Dermis microvascular lymphatic vessel endothelial cell (primary cell): ENCODE data around the gene IGLL1. TPM values are rescaled to one million over a fixed set of nuclear protein-coding genes. Genes with fewer than 3 reads are reported as not detected.
"Not testable (repeated sequence)": the region's sequence is repeated elsewhere in the genome, so short reads cannot be mapped to it uniquely, and the experiment has no call there.

ENCODE experiments used
- DNase-seq, 2 donors: peaks; one replicate each; pipeline versions ENCODE4 v3.0.0 to v3.0.0-alpha.2; 2010; ENCODE audit warnings: low read depth in 2 of 2
- total RNA-seq: library from RNA; depleted of rRNA; stranded (reverse); fragments of >200 nt; gene quantifications from 2 replicates; pipeline ENCODE4 v1.2.1, GENCODE V29; 2014

Gene IGLL1
- total RNA-seq, 1 donor from 2014 or later: not detected

DNA sequence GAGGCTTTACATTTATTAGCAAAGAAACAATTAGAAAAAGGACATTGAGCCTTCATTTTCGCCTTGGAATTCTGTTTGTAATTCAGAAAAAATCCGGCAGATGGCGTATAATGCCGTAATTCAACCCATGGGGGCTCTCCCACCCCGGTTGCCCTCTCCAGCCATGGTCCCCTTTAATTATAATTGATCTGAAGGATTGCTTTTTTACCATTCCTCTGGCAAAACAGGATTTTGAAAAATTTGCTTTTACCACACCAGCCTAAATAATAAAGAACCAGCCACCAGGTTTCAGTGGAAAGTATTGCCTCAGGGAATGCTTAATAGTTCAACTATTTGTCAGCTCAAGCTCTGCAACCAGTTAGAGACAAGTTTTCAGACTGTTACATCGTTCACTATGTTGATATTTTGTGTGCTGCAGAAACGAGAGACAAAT lies 38.2 kb downstream of the IGLL1 start:
- peak in 1 of 2 donors; percentile 14 for DNase-seq

DNA sequence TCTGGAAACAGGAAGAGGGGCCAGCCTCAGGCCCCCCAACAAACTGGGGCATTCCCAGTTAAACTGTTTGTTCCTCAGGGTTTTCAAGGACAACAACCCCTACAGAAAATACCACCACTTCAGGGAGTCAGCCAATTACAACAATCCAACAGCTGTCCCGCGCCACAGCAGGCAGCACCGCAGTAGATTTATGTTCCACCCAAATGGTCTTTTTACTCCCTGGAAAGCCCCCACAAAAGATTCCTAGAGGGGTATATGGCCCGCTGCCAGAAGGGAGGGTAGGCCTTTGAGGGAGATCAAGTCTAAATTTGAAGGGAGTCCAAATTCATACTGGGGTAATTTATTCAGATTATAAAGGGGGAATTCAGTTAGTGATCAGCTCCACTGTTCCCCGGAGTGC lies 39.3 kb downstream of the IGLL1 start:
- DNase-seq: not testable (repeated sequence)

DNA sequence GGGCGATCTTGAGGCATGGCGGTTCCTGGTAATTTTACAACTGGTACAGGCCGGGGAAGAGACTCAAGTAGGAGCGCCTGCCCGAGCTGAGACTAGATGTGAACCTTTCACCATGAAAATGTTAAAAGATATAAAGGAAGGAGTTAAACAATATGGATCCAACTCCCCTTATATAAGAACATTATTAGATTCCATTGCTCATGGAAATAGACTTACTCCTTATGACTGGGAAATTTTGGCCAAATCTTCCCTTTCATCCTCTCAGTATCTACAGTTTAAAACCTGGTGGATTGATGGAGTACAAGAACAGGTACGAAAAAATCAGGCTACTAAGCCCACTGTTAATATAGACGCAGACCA lies 40.3 kb downstream of the IGLL1 start:
- not testable (repeated sequence) for DNase-seq

DNA sequence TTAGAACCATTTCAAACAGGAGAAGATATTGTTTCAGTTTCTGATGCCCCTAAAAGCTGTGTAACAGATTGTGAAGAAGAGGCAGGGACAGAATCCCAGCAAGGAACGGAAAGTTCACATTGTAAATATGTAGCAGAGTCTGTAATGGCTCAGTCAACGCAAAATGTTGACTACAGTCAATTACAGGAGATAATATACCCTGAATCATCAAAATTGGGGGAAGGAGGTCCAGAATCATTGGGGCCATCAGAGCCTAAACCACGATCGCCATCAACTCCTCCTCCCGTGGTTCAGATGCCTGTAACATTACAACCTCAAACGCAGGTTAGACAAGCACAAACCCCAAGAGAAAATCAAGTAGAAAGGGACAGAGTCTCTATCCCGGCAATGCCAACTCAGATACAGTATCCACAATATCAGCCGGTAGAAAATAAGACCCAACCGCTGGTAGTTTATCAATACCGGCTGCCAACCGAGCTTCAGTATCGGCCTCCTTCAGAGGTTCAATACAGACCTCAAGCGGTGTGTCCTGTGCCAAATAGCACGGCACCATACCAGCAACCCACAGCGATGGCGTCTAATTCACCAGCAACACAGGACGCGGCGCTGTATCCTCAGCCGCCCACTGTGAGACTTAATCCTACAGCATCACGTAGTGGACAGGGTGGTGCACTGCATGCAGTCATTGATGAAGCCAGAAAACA lies 40.8 kb downstream of the IGLL1 start:
- peak; percentile 72 to 87 for DNase-seq

DNA sequence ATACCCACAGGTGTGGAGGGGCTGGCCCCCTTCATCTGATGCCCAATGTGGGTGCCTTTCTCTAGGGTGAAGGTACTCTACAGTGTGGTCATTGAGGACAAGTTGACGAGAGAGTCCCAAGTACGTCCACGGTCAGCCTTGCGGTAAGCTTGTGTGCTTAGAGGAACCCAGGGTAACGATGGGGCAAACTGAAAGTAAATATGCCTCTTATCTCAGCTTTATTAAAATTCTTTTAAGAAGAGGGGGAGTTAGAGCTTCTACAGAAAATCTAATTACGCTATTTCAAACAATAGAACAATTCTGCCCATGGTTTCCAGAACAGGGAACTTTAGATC lies 41.4 kb downstream of the IGLL1 start:
- not testable (repeated sequence) for DNase-seq

DNA sequence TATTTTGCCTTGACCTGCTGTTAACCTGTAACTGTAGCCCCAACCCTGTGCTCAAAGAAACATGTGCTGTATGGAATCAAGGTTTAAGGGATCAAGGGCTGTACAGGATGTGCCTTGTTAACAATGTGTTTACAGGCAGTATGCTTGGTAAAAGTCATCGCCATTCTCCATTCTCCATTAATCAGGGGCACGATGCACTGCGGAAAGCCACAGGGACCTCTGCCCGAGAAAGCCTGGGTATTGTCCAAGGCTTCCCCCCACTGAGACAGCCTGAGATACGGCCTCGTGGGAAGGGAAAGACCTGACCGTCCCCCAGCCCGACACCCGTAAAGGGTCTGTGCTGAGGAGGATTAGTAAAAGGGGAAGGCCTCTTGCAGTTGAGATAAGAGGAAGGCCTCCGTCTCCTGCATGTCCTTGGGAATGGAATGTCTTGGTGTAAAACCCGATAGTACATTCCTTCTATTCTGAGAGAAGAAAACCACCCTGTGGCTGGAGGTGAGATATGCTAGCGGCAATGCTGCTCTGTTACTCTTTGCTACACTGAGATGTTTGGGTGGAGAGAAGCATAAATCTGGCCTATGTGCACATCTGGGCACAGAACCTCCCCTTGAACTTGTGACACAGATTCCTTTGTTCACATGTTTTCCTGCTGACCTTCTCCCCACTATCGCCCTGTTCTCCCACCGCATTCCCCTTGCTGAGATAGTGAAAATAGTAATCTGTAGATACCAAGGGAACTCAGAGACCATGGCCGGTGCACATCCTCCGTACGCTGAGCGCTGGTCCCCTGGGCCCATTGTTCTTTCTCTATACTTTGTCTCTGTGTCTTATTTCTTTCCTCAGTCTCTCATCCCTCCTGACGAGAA lies 42.0 kb downstream of the IGLL1 start:
- not testable (repeated sequence) for DNase-seq

DNA sequence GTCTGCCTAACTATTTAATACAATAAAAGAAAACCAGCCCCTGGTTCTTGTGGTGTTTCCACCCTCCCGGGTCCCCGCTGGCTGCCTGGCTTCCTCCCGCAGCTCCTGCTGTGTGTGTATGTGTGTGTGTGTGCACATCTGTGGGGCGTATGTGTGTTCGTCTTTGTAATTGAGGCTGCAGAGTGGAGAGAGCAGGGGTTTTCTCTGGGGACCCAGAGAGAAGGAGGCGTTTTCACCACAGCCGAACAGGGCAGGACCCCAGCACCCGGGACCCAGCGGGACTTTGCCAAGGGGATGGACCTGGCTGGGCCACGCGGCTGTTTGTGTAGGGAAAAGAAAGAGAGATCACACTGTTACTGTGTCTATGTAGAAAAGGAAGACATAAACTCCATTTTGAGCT lies 42.7 kb downstream of the IGLL1 start:
- no peak for DNase-seq

DNA sequence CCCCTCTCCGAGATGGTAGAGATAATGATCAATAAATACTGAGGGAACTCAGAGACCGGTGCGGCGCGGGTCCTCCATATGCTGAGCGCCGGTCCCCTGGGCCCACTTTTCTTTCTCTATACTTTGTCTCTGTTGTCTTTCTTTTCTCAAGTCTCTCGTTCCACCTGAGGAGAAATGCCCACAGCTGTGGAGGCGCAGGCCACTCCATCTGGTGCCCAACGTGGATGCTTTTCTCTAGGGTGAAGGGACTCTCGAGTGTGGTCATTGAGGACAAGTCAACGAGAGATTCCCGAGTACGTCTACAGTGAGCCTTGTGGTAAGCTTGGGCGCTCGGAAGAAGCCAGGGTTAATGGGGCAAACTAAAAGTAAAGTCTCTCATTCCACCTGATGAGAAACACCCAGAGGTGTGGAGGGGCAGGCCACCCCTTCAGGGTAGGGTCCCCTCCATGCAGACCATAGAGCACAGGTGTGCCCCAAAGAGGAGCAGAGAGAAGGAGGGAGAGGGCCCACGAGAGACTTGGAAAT lies 43.2 kb downstream of the IGLL1 start:
- no peak for DNase-seq

DNA sequence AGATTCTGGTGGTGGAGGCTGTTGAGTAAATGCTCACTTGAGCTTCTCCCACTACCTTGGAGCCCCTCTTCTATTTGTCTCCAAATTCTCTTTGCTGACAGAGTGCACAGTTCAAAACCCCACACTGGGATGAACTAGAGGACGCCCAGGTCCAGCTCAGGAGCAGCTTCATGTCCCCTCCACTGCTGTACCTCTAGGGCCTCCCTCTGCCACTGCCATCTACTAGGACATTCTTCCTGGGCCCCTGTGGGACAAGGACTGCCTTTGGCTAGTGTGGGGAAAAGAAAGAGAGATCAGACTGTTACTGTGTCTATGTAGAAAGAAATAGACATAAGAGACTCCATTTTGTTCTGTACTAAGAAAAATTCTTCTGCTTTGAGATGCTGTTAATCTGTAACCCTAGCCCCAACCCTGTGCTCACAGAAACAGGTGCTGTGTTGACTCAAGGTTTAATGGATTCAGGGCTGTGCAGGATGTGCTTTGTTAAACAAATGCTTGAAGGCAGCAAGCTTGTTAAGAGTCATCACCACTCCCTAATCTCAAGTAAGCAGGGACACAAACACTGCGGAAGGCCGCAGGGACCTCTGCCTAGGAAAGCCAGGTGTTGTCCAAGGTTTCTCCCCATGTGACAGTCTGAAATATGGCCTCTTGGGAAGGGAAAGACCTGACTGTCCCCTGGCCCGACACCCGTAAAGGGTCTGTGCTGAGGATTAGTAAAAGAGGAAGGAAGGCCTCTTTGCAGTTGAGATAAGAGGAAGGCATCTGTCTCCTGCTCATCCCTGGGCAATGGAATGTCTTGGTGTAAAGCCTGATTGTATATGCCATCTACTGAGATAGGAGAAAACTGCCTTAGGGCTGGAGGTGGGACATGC lies 44.1 kb downstream of the IGLL1 start:
- not testable (repeated sequence) for DNase-seq

DNA sequence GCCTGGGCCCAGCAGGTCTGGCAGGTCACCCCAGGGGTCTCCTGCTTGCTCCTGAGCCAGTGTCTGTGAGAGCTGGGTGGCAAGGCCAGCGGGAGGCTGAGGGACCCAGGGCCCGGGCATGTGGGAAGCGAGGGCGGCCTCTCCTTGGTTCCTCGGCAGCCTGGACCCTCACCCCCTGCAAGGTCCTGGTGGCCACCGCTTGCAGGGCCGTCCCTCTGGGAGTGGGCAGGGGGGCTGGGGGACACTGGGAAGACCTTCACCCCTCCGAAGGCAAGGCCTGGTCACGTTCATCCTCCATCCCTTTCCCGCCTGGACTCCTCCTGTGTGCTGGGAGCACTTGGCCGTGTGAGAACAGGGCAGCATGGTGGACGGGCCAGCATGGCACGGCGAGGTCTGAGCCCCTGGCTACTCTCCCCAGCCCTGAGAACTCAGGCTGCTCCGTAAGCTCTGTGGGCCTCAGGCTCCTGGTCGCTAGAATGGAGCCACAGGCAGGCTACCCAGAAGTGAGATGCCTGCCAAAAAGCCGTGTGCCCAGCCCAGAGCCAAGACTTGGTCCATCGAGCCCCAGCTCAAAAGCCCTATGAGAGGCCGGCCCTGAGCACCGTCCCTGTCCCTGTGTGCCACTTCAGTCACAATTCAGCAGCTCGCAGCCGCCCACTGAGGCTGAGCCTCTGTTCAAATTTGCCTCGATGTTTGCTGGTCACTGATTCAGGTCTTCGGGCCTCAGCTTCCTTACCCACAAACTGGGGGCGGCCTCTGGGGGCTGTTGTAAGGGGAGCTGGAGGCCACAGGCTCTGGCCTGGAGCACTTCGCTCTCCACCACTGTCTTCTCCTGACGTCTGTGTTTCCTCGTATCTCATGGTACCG lies 45.0 kb downstream of the IGLL1 start:
- no peak for DNase-seq

DNA sequence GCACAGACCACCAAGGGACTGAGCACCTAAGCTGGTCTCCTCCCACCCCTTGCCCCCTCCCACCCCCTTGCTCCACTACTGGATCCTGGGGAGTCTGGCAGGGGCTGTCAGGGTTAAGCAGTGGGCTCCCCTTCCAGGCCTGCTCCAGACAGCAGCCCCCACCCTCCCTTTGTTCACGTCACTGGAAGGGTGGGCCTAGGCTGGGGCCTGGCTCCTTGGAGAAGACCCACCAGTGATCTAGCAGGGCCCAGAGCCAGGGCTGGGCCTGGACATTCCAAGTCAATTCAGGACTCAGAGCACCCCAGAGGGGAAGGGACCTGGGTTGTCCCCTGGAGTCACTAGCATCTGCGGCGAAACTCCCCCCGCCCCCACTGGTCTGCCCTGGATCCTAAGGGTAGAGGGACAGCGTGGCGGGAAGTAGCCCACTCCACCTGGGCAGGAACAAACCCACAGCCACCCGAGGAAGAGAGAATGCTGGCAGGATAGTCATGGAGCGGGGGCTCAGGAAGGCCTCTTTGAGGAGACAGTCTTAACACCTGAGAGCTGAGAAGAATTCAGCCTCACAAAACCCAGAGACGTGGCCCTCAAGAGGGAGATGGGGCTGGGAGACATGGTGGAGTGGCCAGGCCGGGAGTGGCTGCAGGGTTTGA lies 45.8 kb downstream of the IGLL1 start:
- no peak for DNase-seq

DNA sequence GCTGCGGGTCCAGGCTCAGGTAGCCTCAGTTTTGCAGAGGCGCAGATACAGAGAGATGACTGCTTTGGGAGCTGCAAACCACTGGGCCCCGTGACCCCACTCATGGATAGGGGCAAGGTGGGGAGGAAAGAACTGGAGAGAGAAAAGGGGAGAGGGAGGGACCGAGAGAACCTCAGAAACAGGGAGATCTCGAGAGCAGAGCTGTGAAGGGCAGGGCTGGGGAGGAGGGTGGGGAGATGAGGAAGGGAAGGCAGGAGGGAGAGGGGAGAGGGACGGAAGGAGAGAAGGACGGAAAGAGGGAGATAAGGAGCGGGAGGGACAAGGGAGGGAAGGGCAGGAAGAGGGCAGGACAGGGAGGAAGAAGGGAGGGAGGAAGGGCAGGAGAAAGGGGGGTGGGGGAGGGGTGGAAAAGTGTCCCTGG lies 46.3 kb downstream of the IGLL1 start:
- DNase-seq: no peak

DNA sequence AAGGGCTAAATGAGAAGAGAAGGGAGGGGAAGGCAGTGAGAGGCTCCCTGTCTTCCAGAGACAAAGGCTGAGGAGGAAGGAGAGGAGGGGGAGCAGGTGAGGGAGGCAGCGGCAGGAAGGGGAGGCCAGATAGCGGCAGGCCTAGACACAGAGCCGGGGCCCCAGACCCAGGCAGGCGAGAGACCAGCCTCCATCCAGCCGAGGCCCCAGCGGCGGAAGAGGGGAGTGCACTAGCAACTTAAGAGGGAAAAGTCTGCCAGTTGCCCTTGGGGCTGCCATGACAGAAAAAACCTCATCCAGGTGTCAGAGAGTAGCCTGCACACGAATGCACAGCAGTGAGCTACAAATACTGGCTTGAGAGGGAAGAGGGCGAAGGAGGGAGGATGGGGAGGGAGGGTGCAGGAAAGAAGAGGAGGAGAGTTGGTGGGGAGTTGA lies 46.7 kb downstream of the IGLL1 start:
- DNase-seq: no peak

DNA sequence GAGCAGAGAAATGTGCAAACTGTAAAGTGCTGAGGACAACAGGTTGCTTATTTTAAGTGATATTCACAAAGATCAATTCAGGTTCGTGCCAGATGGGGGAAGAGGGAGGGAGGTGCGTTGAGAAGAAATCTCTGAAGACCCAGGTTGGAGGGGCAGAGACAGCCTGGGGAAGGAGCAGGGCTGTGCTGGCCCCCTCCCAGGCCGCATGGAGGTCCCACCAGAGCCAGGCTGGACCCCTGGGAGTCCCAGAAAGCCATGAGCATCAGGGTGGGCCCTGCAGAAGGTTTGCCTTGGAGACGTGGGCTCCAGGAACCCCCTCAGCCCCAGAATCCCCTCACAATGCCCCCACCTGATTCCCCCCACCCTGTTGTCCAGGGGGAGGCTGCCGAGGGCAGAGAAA lies 47.4 kb downstream of the IGLL1 start:
- DNase-seq: no peak

DNA sequence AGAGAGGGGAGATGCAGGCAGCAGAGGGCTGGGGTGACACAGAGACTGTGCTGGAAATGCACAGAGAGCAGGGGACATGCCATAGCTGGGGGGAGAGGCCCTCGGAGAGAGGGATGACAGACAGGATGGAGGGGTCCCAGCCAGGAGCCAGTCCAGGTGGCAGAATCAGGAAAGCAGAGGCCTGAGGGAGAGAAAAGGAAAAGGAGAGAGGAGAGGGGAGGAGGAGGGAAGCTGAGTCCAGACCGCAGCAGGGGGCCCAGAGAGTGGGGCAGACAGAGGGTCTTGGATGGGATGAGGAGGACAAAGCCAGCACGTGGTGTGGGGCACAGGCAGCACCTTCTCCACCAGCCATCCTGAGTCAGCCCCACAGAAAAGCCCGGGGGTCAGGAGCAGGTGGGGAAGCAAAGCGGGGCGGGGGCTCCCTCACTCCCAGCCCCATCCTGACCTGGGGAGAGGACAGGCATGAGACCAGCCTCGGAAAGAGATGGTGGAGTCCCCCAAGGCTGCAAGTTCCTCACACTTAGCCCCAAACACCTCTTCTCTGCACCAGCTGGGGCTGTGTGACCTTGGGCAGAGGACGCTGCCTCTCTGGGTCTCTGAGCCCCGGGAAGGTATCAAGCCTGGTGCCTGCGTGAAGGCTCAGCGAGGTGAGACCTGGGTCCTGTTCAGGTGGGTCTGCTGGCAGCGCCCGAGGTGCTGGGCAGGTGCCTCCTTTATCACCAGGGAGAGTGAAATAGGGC lies 48.0 kb downstream of the IGLL1 start:
- DNase-seq: no peak

DNA sequence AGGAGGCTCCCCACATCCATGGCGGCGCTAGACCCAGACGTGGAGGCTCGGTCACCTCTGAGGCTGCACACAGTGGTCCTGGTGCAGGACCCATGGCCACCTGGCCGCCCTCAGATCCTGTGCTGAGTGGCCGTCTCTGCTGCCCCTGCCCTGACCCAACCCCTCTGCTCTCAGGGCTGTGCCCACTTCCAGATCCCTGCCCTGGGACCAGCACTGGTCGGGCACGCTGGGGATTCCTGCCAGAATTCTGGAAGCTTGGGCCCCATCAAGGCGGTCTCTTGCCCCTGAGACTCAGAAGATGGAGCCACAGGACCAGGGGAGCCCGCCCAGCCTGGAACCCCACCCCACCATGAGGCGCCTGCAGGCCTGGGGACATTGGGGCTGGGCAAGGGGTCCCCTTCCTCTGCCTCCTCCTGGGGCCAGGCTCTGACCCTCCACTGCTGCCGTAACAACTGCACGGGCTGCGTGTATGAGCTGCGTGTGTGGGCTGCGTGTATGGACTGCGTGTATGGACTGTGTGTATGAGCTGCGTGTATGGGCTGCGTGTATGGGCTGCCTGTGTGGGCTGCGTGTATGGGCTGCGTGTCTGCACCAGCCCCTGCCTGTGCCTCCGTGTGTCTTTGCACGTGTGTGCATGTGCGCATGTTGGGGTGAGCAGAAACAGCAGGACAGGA lies 48.7 kb downstream of the IGLL1 start:
- DNase-seq: no peak

DNA sequence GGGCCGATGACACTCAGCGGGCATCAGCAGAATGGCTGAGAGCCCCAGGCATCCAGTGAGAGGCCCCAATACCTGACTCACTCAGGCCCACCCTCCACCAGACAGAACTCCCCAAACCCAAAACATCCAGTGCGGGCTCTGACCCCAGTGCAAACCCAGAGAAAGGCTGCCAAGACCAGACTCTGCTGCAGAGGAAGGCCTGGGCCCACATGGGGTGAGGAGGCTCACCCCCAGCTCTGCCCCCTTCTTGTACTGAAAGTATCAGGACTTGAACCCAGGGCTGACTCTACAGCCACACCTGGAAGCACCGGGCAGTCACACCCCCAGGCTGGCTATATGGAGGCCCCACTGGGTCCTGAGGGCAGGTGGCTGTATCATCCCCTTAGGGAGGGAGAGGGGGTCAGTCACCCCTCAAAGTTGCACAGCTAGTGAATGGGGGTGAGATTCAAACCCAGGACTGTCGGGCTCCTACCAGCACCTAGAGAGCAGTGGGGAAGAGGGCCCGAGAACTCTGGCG lies 49.3 kb downstream of the IGLL1 start:
- no peak for DNase-seq

DNA sequence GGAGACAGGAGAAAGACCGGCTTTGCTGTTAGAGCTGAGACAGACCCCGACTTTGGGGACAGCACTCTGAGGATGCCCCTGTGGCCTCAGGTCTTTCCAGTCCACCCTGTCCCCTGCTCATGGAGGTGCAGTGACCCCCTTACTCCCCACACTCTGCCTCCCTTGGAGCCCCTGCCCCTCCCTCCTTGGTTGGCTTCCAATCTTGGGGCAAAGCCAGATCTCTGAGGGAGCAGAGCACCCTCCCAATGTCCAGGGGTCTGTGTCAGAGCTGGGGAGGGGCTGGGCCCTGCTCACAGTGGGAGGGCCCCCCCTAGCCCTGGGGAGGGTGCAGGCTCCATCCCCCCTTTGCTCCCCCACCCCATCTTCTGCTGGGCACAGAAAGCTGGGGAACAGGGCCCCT lies 50.0 kb downstream of the IGLL1 start:
- no peak for DNase-seq
